GM18505 (cell line): ENCODE measurements around the gene TANGO6.
"Not testable (repeated sequence)": the region's sequence is repeated elsewhere in the genome, so short reads cannot be mapped to it uniquely, and the experiment has no call there.

ENCODE experiments used
- ATAC-seq: cut with Tn5 transposase; IDR thresholded peaks from one replicate; pipeline ENCODE4 v1.9.1; 2021; ENCODE audit not compliant: unreplicated experiment
- POLR2A ChIP-seq: IDR thresholded peaks from 4 replicates; pipeline ENCODE4 v1.6.1; 2011; ENCODE audit warnings: borderline replicate concordance; ENCODE audit not compliant: insufficient read depth, insufficient read length; ENCODE audit errors: extremely low read depth

The TANGO6 gene

DNA sequence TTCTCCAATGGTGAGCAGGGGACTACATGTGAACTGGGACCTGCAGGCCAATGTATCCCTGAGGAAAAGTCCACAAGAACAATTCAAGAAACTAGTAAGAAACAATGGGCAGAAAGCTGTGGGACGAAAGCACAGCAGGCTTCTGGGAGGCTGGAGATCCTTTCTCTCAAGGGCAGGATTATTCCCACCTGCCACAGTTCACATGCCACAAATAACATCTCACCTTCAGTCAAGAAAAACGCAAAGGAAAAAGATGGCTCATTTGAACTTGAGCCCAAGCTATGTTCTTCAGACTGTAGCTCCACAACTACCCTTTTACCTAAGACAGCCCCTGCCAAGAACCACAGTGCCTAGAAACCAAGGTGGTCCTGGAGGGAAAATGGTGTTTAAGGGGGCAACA, 275.1 kb downstream of the TANGO6 start:
- no peak for ATAC-seq
- TF ChIP-seq POLR2A = no peak

DNA sequence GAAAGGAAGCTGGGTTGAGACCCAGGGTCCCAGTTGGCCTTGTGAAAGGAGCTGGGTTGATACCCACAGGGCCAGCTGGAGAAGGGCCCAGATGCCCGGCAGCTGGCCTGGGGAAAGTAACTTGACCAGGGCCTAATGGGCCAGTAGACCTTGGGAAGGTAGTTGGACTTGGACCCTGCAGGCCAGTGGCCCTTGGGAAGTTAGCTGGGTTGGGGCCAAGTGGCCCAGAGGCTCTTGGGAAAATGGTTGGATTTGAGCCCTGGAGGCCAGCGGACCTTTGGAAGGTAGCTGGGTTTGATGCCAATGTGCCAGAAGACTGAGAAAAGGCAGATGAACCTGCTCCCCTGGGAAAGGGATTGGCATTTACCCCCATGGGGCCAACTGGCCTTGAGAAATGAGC, 275.7 kb downstream of the TANGO6 start:
- ATAC-seq = no peak
- TF ChIP-seq POLR2A = no peak

DNA sequence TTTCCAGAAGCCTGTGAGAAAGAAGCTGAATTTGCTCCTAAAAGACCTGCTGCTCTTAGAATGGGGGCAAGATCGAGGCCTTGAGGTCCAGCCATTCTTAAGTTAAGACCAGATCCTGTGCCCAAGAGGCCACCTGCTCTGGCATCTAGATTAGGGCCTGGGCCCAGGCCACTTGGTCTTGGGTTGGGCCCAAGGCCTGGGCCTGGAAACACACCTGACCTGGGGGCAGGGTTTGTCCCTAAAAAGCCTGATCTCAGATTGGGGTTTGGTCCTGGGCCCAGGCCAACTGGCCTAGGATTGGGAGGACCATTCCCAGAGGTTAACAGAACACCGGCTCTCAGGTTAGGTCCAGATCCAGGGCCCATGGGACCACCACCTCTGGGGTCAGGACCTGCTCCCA, 276.2 kb downstream of the TANGO6 start:
- ATAC-seq = no peak
- TF ChIP-seq POLR2A = no peak

DNA sequence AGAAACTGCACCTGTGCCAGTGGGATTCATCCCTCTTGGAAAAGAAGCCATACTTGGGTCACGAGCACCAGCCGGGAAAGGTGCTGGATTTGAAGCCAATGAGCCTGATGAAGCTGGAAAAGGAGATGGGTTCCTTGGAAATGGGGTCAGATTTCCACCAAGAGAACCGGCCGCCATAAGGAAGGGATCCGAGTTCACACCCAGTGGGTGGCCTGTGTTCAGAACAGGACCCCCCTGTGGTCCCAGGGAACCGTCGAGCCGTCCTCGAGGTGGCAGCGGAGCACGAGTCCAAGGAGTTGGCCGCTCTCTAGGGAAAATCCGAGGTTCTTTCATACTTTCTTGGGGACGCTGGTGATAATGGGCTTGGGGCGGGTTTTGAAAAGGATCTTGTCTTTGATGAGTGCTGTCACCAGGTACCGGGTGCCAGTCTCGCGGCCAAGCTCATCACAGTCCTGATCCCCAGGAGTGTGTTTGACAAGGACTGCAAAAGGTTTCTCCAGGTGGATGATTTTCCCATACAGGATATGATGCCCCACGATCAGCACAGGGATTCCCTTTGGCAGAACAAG, 276.8 kb downstream of the TANGO6 start:
- no peak for TF ChIP-seq POLR2A
- no peak for ATAC-seq

GRCh38 chr16:69123910-69124309, 280.6 kb downstream of the TANGO6 start:
- ATAC-seq = no peak
- TF ChIP-seq POLR2A = no peak

DNA sequence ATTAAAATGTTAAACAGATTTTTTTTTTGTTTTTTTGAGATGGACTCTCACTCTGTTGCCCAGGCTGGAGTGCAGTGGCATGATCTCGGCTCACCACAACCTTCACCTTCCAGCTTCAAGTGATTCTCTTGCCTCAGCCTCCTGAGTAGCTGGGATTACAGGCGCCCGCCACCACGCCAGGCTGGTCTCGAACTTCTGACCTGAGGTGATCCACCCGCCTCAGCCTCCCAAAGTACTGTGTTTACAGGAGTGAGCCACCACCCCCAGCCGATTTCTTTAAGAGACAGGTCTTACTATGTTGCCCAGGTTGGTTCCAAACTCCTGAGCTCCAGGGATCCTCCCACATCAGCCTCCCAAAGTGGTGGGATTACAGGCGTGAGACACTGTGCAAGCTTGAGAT, 281.1 kb downstream of the TANGO6 start:
- not testable (repeated sequence) for ATAC-seq

GRCh38 chr16:69124961-69125360, 281.6 kb downstream of the TANGO6 start:
- ATAC-seq = not testable (repeated sequence)

DNA sequence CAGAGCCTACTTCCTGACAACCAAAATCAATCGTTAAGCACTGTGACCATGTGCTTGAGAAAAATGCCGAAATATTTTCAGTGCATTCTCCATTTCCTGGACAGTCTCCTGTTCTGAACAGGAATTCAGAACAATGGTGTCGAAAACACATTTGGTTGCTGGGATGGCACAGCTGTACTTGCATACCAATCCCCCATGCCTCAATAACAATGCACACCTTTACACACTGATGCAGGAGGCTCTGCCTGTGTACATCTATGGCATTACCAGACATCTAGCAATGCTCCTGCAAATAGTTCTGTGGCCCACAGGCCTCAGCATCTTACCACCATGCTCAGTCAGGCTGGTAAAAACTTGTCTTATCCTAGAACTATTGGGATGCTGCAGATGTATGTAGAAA, 282.9 kb downstream of the TANGO6 start:
- no peak for ATAC-seq
- no peak for TF ChIP-seq POLR2A

DNA sequence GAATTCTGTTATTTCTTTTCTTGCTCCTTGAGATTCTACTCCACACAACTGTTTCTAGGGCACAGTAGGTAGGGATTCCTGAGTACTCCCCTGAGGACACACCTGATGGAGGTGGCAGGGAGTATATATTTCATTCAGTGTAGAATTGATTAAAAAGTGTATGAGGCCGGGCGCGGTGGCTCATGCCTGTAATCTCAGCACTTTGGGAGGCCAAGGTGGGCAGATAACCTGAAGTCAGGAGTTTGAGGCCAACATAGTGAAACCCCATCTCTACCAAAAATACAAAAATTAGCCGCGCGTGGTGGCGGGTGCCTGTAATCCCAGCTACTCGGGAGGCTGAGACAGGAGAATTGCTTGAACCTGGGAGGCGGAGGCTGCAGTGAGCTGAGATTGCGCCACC, 283.5 kb downstream of the TANGO6 start:
- not testable (repeated sequence) for ATAC-seq

DNA sequence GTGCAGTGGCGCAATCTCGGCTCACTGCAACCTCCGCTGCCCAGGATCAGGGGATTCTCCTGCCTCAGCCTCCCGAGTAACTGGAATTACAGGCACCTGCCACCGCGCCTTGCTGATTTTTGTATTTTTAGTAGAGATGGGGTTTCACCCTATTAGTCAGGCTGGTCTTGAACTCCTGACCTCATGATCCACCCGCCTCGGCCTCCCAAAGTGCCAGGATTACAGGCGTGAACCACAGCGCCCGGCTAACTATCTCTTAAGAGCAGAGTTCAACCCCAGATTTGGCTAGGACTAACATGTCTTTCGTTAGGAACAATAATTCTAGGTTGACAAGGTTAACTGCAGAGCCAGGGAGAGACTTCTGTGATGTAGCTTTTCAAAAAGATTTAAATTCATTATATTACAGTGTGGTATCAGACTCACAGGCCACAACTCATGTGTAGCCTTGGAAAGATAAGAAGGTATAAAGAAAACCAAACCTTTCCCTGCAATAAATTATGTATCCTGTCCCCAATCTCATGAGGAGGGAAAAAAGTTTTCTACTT, 284.7 kb downstream of the TANGO6 start:
- no peak for TF ChIP-seq POLR2A
- no peak for ATAC-seq

DNA sequence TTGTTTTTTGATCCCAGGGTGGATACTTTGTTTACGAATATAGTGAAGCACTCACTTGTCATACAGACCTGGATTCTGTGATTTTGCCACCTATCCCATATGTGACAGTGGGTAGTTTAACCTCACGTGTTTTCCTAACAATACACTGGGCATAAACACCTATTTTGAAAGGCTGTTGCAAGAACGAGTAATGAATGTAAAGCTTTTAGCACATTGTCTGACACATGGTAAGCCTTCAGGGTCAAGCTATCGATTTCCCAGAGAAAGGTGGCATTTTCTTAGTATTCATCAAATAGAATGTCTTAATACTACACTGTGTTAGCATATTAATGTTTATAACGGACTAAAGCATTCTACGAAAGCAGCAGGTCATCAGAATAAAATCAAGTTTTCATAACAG, 287.1 kb downstream of the TANGO6 start:
- no peak for ATAC-seq
- no peak for TF ChIP-seq POLR2A

DNA sequence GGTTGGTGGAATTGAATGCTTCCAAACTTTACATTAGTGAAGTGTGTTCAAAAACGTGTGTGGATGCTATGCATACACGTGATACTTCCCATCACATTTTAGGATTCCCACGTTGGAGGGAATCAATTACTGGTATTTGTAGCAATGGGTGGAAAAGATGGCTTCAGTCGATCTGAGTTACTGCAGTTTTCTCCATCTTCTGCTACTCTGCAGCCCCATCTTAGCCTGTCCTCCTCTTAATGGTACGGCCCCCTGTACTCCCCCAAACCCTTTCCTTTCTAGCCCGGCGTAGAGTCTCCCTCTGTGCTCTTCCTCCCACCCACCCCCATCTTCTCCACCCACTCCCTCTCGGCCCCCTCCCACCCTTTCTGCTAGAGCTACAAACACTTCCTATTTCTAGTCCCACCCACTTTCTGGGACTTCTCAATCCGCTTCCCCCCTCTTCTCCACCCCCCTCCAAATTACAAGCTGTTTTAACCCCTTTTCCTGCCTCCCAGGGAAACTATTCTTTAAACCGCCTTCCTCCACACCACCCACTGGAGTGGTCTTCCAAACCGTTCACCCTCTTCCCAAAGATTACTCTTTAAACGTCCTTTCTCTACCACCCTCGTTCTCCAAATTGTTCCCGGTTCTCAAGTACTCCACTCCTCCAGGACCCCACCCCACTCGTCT, 288.0 kb downstream of the TANGO6 start:
- TF ChIP-seq POLR2A = no peak
- ATAC-seq = no peak

- ATAC-seq = peak; percentile 44
These were observed 288.6 kb downstream of the TANGO6 start for GRCh38 chr16:69131839-69132423.

DNA sequence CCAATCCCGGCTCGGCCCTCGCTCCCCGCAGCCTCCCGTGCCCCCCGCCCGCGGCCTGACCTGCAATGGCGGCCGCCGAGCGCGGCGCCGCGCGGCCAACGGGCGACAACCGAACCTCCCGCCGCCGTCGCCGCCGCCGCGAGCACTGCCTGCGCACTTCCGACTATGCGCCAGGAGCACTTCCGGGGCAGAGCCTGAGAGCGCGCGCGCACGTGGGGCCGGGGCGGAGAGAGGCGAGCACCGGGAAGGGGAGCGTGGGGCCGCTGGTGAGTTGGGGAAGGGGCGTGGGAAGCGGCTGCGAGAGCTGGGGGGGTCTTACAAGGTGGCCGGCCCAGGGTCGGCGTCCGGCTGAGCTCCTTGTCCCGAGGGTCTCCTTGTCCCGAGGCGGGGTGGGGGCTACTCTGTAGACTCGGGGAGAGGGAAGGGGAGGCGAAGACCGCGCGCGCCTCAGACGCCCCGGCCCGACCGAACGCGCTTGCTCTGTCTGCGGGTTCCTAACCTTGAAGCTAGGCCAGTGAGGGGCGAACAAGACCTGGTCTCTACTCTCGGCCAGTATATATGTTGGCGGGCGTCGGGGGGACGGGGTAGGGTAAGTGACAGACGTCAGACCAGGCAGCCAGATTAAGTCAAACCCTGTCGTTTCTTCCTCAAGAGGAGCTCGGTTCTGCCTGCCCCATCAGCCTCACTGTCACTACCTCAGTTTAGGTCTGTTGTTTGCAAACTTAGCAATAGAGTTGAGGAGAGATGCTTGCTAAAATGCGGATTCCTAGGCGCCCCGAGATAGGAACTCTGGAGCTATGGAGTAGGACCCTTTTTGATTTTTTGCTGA, 289.3 kb downstream of the TANGO6 start, which contains the start of the genes CHTF8 and UTP4:
Gene CHTF8 (minus strand): TSS at position 165 of the 829 bp plus-strand sequence. CDS start 11,130 bp downstream, outside the sequence.
Gene UTP4 (plus strand): TSS at position 226 of the 829 bp plus-strand sequence. CDS start 811 bp downstream, outside the sequence.
- TF ChIP-seq POLR2A = peak; percentile 90
- ATAC-seq = peak; percentile 88

More at GRCh38 chr16:69131839-69132423, 288.6 kb downstream of the TANGO6 start:
- no peak for TF ChIP-seq POLR2A
